ENCODE data around the gene PTPRN2.
"Not testable (repeated sequence)": the region's sequence is repeated elsewhere in the genome, so short reads cannot be mapped to it uniquely, and the experiment has no call there.

- TF ChIP-seq CTCF (conservative IDR thresholded peaks at IDR 0.05; ENCODE audit: low read length); EZH2phosphoT487 (IDR thresholded peaks at IDR 0.05; ENCODE audit: borderline replicate concordance, low read depth, low read length): not testable (repeated sequence)
Observed at GRCh38 chr7:157777194-157777762, 810.3 kb downstream of the PTPRN2 start.

Data from OCI-LY7 (cell line).